ENCODE measurements around the gene YKT6.
"Not testable (repeated sequence)": the region's sequence is repeated elsewhere in the genome, so short reads cannot be mapped to it uniquely, and the experiment has no call there.

The YKT6 gene

GRCh38 chr7:44194069-44194468, 6.7 kb upstream of the YKT6 start:
- DNase-seq: no peak

GRCh38 chr7:44194562-44195145, 6.1 kb upstream of the YKT6 start:
- no peak for DNase-seq

- no peak for DNase-seq
Observed at GRCh38 chr7:44195889-44196288, 4.9 kb upstream of the YKT6 start.

- DNase-seq: peak; percentile 20 to 24
Observed at GRCh38 chr7:44196450-44196872, 4.3 kb upstream of the YKT6 start.

GRCh38 chr7:44197474-44197873, 3.3 kb upstream of the YKT6 start:
- no peak for DNase-seq

GRCh38 chr7:44200163-44200562, 615 bp upstream of the YKT6 start:
- DNase-seq: not testable (repeated sequence)

GRCh38 chr7:44201813-44202212, 1.0 kb downstream of the YKT6 start:
- no peak for DNase-seq

- DNase-seq: no peak
Observed at GRCh38 chr7:44206008-44206407, 5.2 kb downstream of the YKT6 start.

GRCh38 chr7:44208085-44208484, 7.3 kb downstream of the YKT6 start:
- DNase-seq: no peak

- DNase-seq: no peak
Observed at GRCh38 chr7:44210107-44210506, 9.3 kb downstream of the YKT6 start.

- DNase-seq: no peak
Observed at GRCh38 chr7:44211126-44211675, 10.4 kb downstream of the YKT6 start.

- DNase-seq: no peak
Observed at GRCh38 chr7:44212018-44212417, 11.2 kb downstream of the YKT6 start.

- no peak for DNase-seq
Observed at GRCh38 chr7:44212581-44213184, 11.9 kb downstream of the YKT6 start.

GRCh38 chr7:44213206-44213876, 12.6 kb downstream of the YKT6 start:
- DNase-seq: no peak

- no peak for DNase-seq
Observed at GRCh38 chr7:44213877-44214388, 13.2 kb downstream of the YKT6 start.

- DNase-seq: no peak
Observed at GRCh38 chr7:44215531-44215930, 14.8 kb downstream of the YKT6 start.

- DNase-seq: no peak
Observed at GRCh38 chr7:44216019-44216418, 15.2 kb downstream of the YKT6 start.

- DNase-seq: no peak
Observed at GRCh38 chr7:44216521-44217222, 15.9 kb downstream of the YKT6 start.

- DNase-seq: no peak
Observed at GRCh38 chr7:44217223-44217714, 16.5 kb downstream of the YKT6 start.

- DNase-seq: no peak
Observed at GRCh38 chr7:44217852-44218402, 17.1 kb downstream of the YKT6 start.

GRCh38 chr7:44218418-44219201, 17.8 kb downstream of the YKT6 start:
- no peak for DNase-seq

All from NCI-H1930 (cell line).